HCT116 (cell line): ENCODE measurements around the gene SPRN. TPM values are rescaled to one million over a fixed set of nuclear protein-coding genes. Genes with fewer than 3 reads are reported as not detected.

Experiments
- ATAC-seq: fragments of 200-7000 bp; cut with Tn5 transposase; 2 replicates; pipeline ENCODE4 v1.9.1; 2020; ENCODE audit warnings: mild to moderate bottlenecking, moderate library complexity
- BruUV-seq: library from RNA; stranded (reverse); fragments of 400-500 nt; replicated peaks from 2 replicates; lab custom pipeline; 2021; lab: Mats Ljungman, UMichigan
- CTCF ChIA-PET: fragments of 300-600 bp; sonication (Branson Sonifier 250); formaldehyde crosslinking; loops from one replicate; lab custom pipeline; 2021; ENCODE audit warnings: antibody characterized with exemption; lab: Charles Lee
- POLR2A ChIA-PET: fragments of 300-600, 350-600 bp; sonication (Branson Sonifier 250); formaldehyde crosslinking; loops from one replicate; lab custom pipeline; 2021; ENCODE audit warnings: antibody characterized with exemption; lab: Charles Lee
- RAD21 ChIA-PET, 2 experiments: fragments of 300-600 bp; sonication (Branson Sonifier 250); formaldehyde crosslinking; loops; one replicate each; lab custom pipeline; 2023; ENCODE audit warnings: low total read pairs in 2 of 2; ENCODE audit not compliant: uncharacterized antibody in 2 of 2, unreplicated experiment in 2 of 2, low non-redundant PET in 1 of 2; lab: Charles Lee
- DNase-seq: peaks from one replicate; pipeline ENCODE4 v3.0.0-alpha.2; 2010; ENCODE audit warnings: low read depth, low spot score
- H2AFZ ChIP-seq: fragments of 200-600 bp; shearing (Covaris generic), sonication (generic); 2 replicates; pipeline ENCODE4 v1.6.1; 2017; ENCODE audit warnings: low read depth, mixed run types, mixed read lengths, antibody characterized with exemption, low read length; ENCODE audit not compliant: poor library complexity, severe bottlenecking
- H3K27ac ChIP-seq: 2 replicates; pipeline ENCODE4 v1.5.1; 2012; ENCODE audit warnings: low read depth, low read length
- H3K27me3 ChIP-seq: fragments of 200-600 bp; sonication (generic); 2 replicates; pipeline ENCODE4 v1.6.1; 2016; ENCODE audit warnings: mixed run types, low read length, mixed read lengths; ENCODE audit not compliant: insufficient read depth
- H3K36me3 ChIP-seq, 2 experiments: fragments of 200-500 bp in 1 of 2; fragments of 200-600 bp in 1 of 2; sonication (Bioruptor generic) in 1 of 2; sonication (generic) in 1 of 2; 2 replicates each; pipeline versions ENCODE4 v1.5.1 to v1.6.1; 2014 to 2016; ENCODE audit warnings: low read length in 2 of 2, inconsistent platforms in 1 of 2, mixed read lengths in 1 of 2, mixed run types in 1 of 2; ENCODE audit not compliant: insufficient read depth in 2 of 2, control insufficient read depth in 1 of 2
- H3K4me1 ChIP-seq, 2 experiments: fragments of 200-600 bp in 1 of 2; sonication (generic) in 1 of 2; 2 replicates each; pipeline versions ENCODE4 v1.5.1 to v1.6.1; 2012 to 2017; ENCODE audit warnings: low read length in 2 of 2, inconsistent platforms in 1 of 2, mild to moderate bottlenecking in 1 of 2, mixed read lengths in 1 of 2, mixed run types in 1 of 2, moderate library complexity in 1 of 2; ENCODE audit not compliant: insufficient read depth in 2 of 2, control insufficient read depth in 1 of 2
- H3K4me2 ChIP-seq: fragments of 200-600 bp; sonication (generic); 2 replicates; pipeline ENCODE4 v1.6.1; 2017; ENCODE audit warnings: mixed run types, low read length, mixed read lengths
- H3K4me3 ChIP-seq, 2 experiments: fragments of 200-600 bp in 1 of 2; sonication (generic) in 1 of 2; replicated peaks in 1 of 2; 2 replicates each; pipeline ENCODE4 v1.5.1; 2011 to 2016; ENCODE audit warnings: low read length in 2 of 2, control low read depth in 1 of 2, low read depth in 1 of 2, mild to moderate bottlenecking in 1 of 2, mixed read lengths in 1 of 2, mixed run types in 1 of 2
- H3K79me2 ChIP-seq: fragments of 200-600 bp; sonication (generic); 2 replicates; pipeline ENCODE4 v1.6.1; 2017; ENCODE audit warnings: mild to moderate bottlenecking, mixed run types, low read length, moderate library complexity, mixed read lengths; ENCODE audit not compliant: insufficient read depth
- H3K9ac ChIP-seq: fragments of 200-600 bp; sonication (generic); 2 replicates; pipeline ENCODE4 v1.6.1; 2016; ENCODE audit warnings: low read length, mixed read lengths
- H3K9me2 ChIP-seq: fragments of 200-600 bp; sonication (generic), shearing (Covaris generic); 2 replicates; pipeline ENCODE4 v1.6.1; 2017; ENCODE audit warnings: mixed run types, mild to moderate bottlenecking, moderate library complexity; ENCODE audit not compliant: insufficient read depth
- H3K9me3 ChIP-seq, 2 experiments: fragments of 200-500 bp in 1 of 2; fragments of 200-600 bp in 1 of 2; sonication (Bioruptor generic) in 1 of 2; sonication (generic) in 1 of 2; 2 replicates each; pipeline ENCODE4 v1.6.1; 2014 to 2017; ENCODE audit warnings: low read length in 2 of 2, mixed read lengths in 2 of 2, inconsistent platforms in 1 of 2, low read depth in 1 of 2, mild to moderate bottlenecking in 1 of 2, mixed run types in 1 of 2, moderate library complexity in 1 of 2; ENCODE audit not compliant: control insufficient read depth in 1 of 2, insufficient read depth in 1 of 2
- H4K20me1 ChIP-seq: fragments of 200-600 bp; sonication (generic), shearing (Covaris generic); 2 replicates; pipeline ENCODE4 v1.6.1; 2017; ENCODE audit warnings: mixed run types, mild to moderate bottlenecking, moderate library complexity; ENCODE audit not compliant: insufficient read depth
- POLR2AphosphoS5 ChIP-seq: IDR thresholded peaks from 2 replicates; pipeline ENCODE4 v1.6.1; 2011; ENCODE audit warnings: mild to moderate bottlenecking, low read depth, low read length, moderate library complexity
- REST ChIP-seq: IDR thresholded peaks from 2 replicates; pipeline ENCODE4 v1.6.1; 2012; ENCODE audit warnings: low read depth
- SRF ChIP-seq: IDR thresholded peaks from 2 replicates; pipeline ENCODE4 v1.6.1; 2012; ENCODE audit warnings: low read depth
- YY1 ChIP-seq: IDR thresholded peaks from 2 replicates; pipeline ENCODE4 v1.6.1; 2011; ENCODE audit warnings: low read length, low read depth, moderate library complexity, mild to moderate bottlenecking; ENCODE audit not compliant: insufficient replicate concordance; ENCODE audit errors: extremely low read depth
- intact Hi-C: fragments of 100-400 bp; cut with micrococcal nuclease; formaldehyde crosslinking; loops from 2 replicates; pipeline ENCODE4 v1.10.0; 2022
- total RNA-seq: library from RNA; stranded (reverse); gene quantifications from one replicate; pipeline ENCODE4 v1.2.1, GENCODE V29; 2021; ENCODE audit not compliant: unreplicated experiment

SPRN gene
- total RNA-seq, 1 experiment from 2014 or later, result not detected

GRCh38 chr10:133461841-133462240 is 37.4 kb upstream of the SPRN start:
- CTCF ChIA-PET, result no interaction called here

More at GRCh38 chr10:133461841-133462240, 37.4 kb upstream of the SPRN start:
- no peak overlapping the region for H3K4me2 ChIP-seq
- H3K79me2 ChIP-seq, result no peaks in the 10 kb centered on the region
- H3K27ac ChIP-seq, result no peak overlapping the region
- POLR2A ChIA-PET, result no interaction called here
- H3K9me2 ChIP-seq, result no peaks in the 10 kb centered on the region
- intact Hi-C loops, result no loop called here
- RAD21 ChIA-PET, result no interaction called here
- H3K9me3 ChIP-seq, result no peaks in the 10 kb centered on the region
- no peaks in the 10 kb centered on the region for H3K27me3 ChIP-seq
- no peak for DNase-seq
- TF ChIP-seq YY1, result no peak
- TF ChIP-seq POLR2AphosphoS5, result no peak
- TF ChIP-seq SRF, result no peak
- no peak for TF ChIP-seq REST
- TF ChIP-seq, all 23 proteins: peak for 0
- Histone ChIP-seq H3K4me1 (no peaks in the 10 kb centered on the region), H3K9ac (no peak overlapping the region), H4K20me1 (no peaks in the 10 kb centered on the region), H3K36me3 (no peaks in the 10 kb centered on the region), H2AFZ (no peak overlapping the region), H3K4me3 (no peak overlapping the region)
- BruUV-seq, result no TSS peak
- ATAC-seq, result no peak
